SJCRH30 (cell line): ENCODE results near the gene MGA. TPM values are rescaled to one million over a fixed set of nuclear protein-coding genes. Genes with fewer than 3 reads are reported as not detected.

ENCODE experiments used
- DNase-seq, 2 experiments: peaks; one replicate each; pipeline ENCODE4 v3.0.0-alpha.2; 2015 to 2020
- H3K27ac ChIP-seq: fragments of 250-450 bp; sonication (Bioruptor Pico); 2 replicates; pipeline ENCODE4 v1.5.1; 2020; ENCODE audit warnings: mild to moderate bottlenecking, moderate library complexity
- H3K27me3 ChIP-seq: fragments of 250-450 bp; sonication (Bioruptor Pico); 2 replicates; pipeline ENCODE4 v1.5.1; 2020; ENCODE audit warnings: mild to moderate bottlenecking, moderate library complexity
- H3K36me3 ChIP-seq: fragments of 250-450 bp; sonication (Bioruptor Pico); 2 replicates; pipeline ENCODE4 v1.5.1; 2020; ENCODE audit warnings: mild to moderate bottlenecking, moderate library complexity
- H3K4me1 ChIP-seq: fragments of 250-450 bp; sonication (Bioruptor Pico); 2 replicates; pipeline ENCODE4 v1.5.1; 2020; ENCODE audit warnings: mild to moderate bottlenecking, moderate library complexity
- H3K4me3 ChIP-seq: fragments of 250-450 bp; sonication (Bioruptor Pico); 2 replicates; pipeline ENCODE4 v1.5.1; 2020; ENCODE audit warnings: mild to moderate bottlenecking, moderate library complexity
- H3K9me3 ChIP-seq: fragments of 250-450 bp; sonication (Bioruptor Pico); replicated peaks from 2 replicates; pipeline ENCODE4 v1.5.1; 2020; ENCODE audit warnings: mild to moderate bottlenecking, moderate library complexity
- total RNA-seq: library from RNA; depleted of rRNA; stranded (reverse); fragments of >200 nt; shearing (Covaris generic); gene quantifications from 2 replicates; pipeline ENCODE4 v1.2.3, GENCODE V29; 2014

Gene MGA
- total RNA-seq, 1 experiment from 2014 or later, result 83.6 TPM

DNA sequence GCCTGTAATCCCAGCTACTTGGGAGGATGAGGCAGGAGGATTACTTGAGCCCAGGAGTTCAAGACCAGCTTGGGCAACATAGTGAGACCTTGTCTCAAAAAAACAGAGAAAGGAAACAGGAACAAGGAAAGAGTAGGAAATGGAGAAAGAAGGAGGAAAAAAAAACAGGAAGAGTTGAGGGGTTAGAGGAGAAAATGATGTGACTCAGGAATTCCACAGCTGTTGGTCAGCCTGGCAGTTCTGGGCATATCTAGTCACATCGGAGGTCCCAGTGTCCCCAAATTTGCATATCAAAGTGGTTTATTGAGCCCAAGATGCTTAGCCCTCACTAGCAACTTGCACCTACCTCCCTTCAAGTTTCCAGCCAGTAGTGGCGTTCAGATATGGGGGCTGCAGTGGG is 148.9 kb downstream of the MGA start:
- no peaks in the 10 kb centered on the region for H3K27me3 ChIP-seq
- H3K27ac ChIP-seq, result no peak overlapping the region
- no peaks in the 10 kb centered on the region for H3K36me3 ChIP-seq
- H3K4me3 ChIP-seq, result no peak overlapping the region
- H3K4me1 ChIP-seq, result peaks cover 5% of the 10 kb centered on the region; the same call in 1 of the 2 replicates
- H3K9me3 ChIP-seq, result no peaks in the 10 kb centered on the region
- no peak for DNase-seq

DNA sequence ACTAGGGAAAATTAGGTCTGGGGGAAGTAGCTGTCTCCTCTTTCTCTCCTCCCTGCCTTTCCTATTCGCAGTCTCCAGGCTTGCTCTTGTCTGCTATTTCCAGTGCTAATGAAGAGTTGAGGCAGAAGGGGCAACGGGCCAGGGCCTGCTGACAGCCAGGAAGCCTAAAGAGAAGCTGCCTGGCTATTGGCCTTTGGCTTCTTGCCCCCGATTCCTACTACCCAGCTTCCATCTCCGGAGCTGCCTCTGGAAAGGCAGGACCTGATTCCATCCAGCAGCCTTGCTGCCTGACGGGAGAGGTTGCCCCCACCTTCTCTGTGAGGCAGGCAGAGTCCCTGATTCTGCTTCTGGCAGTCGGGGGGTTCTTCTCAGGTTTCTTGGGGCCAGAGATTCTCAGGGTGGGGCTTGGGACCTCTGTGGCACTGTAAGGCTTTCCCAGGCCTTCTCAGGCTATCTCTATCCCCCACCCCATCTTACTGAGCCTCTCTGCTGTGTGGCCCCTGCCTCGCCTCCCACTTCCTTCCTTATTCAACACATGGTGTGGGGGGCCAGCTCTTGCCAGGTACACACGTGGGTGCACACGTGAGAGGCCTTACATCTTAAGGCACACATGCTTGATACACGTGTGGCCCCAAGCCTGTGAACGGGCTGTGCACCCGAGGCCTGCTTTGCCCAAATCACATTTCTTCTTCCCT is 149.5 kb downstream of the MGA start:
- no peaks in the 10 kb centered on the region for H3K36me3 ChIP-seq
- no peak overlapping the region for H3K4me3 ChIP-seq
- H3K27me3 ChIP-seq, result no peaks in the 10 kb centered on the region
- H3K4me1 ChIP-seq, result peaks cover 5% of the 10 kb centered on the region; the same call in 1 of the 2 replicates
- H3K27ac ChIP-seq, result no peak overlapping the region
- H3K9me3 ChIP-seq, result no peaks in the 10 kb centered on the region
- no peak for DNase-seq

DNA sequence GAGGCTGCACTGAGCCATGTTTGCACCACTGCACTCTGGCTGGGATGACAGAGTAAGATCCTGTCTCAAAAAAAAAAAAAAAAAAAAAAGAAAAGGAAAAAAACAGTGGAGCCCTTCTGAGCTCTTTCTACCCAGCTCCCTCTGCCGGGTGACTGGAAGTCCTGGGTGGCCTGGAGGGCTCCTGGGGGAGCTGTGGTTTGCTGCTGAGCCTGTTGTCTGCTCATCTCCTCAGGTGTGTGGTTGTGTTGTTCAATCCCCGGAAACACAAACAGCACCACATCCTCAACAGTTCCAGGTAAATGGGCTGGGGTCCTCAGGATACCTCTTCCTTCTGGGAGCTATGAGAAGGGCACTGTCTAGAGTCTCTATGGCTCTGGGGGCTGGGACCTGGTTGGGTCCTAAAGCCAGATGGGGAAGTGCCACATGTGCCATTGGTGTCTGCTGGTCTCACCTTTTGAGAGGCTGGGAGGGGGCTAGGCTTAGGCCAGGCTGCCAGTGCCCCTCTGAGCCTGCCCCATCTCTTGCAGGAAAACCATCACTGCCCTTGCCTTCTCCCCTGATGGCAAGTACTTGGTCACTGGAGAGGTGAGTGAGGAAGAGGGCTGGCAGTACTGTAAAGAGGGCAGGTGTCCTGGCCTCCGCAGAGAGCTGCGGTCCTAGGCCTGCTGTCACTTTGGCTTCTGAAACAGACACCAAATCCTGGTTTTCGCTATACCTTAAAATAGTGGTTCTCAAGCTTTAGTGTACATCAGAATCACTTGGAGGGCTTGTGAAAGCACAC is 150.6 kb downstream of the MGA start:
- Histone ChIP-seq H3K27ac (no peak overlapping the region), H3K9me3 (no peaks in the 10 kb centered on the region), H3K4me1 (peaks cover 5% of the 10 kb centered on the region; the same call in 1 of the 2 replicates), H3K27me3 (no peaks in the 10 kb centered on the region), H3K4me3 (no peak overlapping the region), H3K36me3 (0 out of 2 replicates have a peak, but pooled peaks cover 1% of the 10 kb centered on the region)
- DNase-seq, result no peak

DNA sequence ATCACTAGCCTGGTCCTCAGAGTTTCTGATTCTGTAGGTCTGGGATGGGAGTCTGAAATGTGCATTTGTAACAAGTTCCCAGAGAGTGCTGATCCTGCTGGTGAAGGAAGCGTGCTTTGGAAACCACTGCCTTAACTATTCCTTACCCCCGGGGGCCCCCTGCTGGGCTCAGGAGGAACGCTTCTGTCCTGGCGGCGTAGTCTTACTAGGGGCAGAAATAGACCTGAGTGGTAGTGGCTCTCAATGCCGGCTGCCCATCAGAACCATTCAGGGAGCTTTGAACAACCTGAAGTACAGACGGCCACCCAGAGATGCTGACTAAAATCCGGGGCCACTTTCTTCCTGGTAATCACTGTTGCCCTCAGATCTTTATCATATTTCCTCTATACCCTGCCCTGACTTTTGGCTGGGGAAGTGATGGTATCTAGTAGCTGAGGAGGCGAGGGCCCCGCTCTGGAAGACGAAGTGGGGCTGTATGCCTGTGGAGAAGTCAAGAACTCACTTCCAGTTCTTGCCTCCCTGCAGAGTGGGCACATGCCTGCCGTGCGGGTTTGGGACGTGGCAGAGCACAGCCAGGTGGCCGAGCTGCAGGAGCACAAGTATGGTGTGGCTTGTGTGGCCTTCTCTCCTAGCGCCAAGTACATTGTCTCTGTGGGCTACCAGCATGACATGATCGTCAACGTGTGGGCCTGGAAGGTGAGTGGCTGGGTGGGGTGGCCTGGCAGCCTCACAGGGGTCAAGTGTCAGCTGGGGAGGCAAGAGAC is 151.4 kb downstream of the MGA start:
- Histone ChIP-seq H3K36me3 (0 out of 2 replicates have a peak, but pooled peaks cover 4% of the 10 kb centered on the region), H3K4me1 (peaks cover 5% of the 10 kb centered on the region; the same call in 1 of the 2 replicates), H3K27ac (no peak overlapping the region), H3K4me3 (no peak overlapping the region), H3K27me3 (no peaks in the 10 kb centered on the region), H3K9me3 (no peaks in the 10 kb centered on the region)
- peak; percentile 81 to 89 for DNase-seq

DNA sequence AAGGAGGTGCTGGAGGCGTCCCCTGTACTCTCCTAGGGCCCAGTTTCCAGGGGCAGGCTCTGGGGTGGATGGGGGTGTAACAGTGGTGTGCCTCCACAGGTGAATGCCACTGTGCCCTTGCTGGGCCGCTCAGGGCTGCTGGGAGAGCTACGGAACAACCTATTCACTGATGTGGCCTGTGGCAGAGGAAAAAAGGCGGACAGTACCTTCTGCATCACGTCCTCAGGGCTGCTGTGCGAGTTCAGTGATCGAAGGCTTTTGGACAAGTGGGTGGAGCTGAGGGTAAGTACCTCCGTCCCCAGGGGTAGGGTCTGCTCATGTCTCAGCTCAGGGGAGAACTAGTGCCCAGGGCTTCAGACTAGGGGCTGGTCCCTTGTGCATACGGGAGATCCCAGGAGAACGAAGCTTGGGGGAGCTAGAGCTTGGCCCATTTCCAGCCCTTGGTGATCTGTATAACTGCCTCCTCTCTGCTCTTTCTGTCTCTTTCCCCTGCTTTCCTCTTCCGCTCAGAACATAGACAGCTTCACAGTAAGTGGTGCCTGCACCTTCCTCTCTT is 152.7 kb downstream of the MGA start:
- H3K4me1 ChIP-seq, result peaks cover 5% of the 10 kb centered on the region; the same call in 1 of the 2 replicates
- no peak overlapping the region for H3K4me3 ChIP-seq
- 0 out of 2 replicates have a peak, but pooled peaks cover 4% of the 10 kb centered on the region for H3K36me3 ChIP-seq
- H3K27me3 ChIP-seq, result no peaks in the 10 kb centered on the region
- no peak overlapping the region for H3K27ac ChIP-seq
- DNase-seq, result no peak
- no peaks in the 10 kb centered on the region for H3K9me3 ChIP-seq

DNA sequence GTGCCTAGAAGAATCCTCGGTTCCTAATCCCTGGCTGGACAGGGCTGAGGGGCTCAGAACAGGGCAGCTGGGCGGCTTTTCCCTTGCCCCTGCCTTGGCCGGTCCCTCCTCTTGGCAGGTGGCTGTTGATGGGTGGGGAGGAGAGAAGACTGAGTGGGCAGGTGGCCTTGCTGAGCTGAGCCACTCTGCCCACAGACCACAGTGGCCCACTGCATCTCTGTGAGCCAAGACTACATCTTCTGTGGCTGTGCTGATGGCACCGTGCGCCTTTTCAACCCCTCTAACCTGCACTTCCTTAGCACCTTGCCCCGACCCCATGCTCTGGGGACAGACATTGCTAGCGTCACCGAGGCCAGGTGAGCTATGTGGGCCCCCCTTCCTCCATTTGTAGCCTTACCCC is 153.2 kb downstream of the MGA start:
- Histone ChIP-seq H3K36me3 (peaks cover 7% of the 10 kb centered on the region), H3K27me3 (no peaks in the 10 kb centered on the region), H3K4me3 (no peak overlapping the region), H3K4me1 (peaks cover 5% of the 10 kb centered on the region; the same call in 1 of the 2 replicates), H3K9me3 (no peaks in the 10 kb centered on the region), H3K27ac (no peak overlapping the region)
- no peak for DNase-seq

DNA sequence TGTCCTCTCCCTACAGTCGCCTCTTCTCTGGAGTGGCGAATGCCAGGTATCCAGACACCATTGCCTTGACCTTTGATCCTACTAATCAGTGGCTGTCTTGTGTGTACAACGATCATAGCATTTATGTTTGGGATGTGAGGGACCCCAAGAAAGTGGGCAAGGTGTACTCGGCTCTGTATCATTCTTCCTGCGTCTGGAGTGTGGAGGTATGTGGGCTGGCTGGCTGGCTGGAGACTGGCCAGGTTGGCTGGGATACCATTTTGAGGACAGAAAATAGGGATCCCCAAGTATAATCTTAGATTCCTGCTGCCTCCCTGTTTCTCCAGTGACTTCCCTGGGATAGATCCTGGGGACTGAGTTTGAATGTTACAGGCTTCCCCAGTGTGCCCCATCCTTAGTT is 154.3 kb downstream of the MGA start:
- Histone ChIP-seq H3K36me3 (peaks cover 12% of the 10 kb centered on the region), H3K27ac (no peak overlapping the region), H3K4me1 (no peaks in the 10 kb centered on the region; the same call in 1 of the 2 replicates), H3K4me3 (no peak overlapping the region), H3K9me3 (no peaks in the 10 kb centered on the region), H3K27me3 (no peaks in the 10 kb centered on the region)
- no peak for DNase-seq

DNA sequence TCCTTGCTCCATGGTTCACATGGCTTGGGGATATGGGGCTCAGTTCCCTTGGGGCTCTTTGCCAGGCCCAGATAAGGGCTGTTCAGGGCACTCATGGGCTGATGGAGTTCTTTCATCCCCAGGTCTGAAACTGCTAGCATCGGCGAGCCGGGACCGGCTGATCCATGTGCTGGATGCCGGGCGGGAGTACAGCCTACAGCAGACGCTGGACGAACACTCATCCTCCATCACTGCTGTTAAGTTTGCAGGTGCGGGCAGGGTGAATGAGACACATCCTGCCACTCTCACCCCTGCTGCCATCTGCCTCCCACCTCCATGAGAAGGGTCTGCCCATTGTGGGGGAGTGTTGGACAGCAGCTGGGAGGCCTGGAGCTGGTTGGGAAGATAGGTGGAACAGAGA is 156.6 kb downstream of the MGA start:
- H3K36me3 ChIP-seq, result peaks cover 12% of the 10 kb centered on the region
- H3K27me3 ChIP-seq, result no peaks in the 10 kb centered on the region
- H3K9me3 ChIP-seq, result no peaks in the 10 kb centered on the region
- no peaks in the 10 kb centered on the region for H3K4me1 ChIP-seq
- H3K27ac ChIP-seq, result no peak overlapping the region
- DNase-seq, result no peak
- no peak overlapping the region for H3K4me3 ChIP-seq

DNA sequence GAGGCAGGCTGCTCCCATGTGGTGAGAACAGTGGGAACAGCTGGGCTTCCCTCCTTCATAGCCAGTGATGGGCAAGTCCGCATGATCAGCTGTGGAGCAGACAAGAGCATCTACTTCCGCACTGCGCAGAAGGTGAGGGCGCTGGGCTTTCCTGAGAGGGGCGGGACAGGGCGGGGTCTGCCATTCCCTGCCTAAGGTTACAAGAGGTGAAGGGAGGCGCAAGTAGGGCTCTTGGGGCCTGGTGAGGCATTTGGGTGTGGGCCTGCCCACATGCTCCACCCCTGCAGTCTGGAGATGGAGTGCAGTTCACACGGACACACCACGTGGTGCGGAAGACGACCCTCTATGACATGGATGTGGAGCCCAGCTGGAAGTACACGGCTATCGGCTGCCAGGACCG is 157.1 kb downstream of the MGA start:
- H3K4me3 ChIP-seq, result no peak overlapping the region
- DNase-seq, result no peak
- no peaks in the 10 kb centered on the region for H3K4me1 ChIP-seq
- H3K27me3 ChIP-seq, result no peaks in the 10 kb centered on the region
- H3K9me3 ChIP-seq, result no peaks in the 10 kb centered on the region
- peaks cover 12% of the 10 kb centered on the region for H3K36me3 ChIP-seq
- no peak overlapping the region for H3K27ac ChIP-seq

DNA sequence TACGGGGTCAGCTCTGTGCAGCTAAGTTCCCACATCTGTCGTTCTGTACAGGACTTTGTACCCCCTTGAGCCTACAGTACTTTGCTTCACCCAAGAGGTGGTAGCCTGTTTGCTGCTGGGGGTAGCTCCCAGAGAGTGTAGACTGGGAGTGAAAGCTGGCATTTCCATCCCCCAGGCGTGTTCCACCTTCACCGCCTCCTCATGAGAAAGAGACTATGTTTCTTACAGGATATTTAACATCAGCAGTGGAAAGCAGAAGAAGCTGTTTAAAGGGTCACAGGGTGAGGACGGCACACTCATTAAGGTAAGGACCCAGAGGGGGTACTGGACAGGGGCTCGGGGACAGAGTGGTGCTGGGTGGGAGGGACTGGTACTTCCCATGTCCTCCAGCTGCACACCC is 157.6 kb downstream of the MGA start:
- H3K27me3 ChIP-seq, result no peaks in the 10 kb centered on the region
- H3K27ac ChIP-seq, result no peak overlapping the region
- H3K36me3 ChIP-seq, result peaks cover 12% of the 10 kb centered on the region
- H3K9me3 ChIP-seq, result no peaks in the 10 kb centered on the region
- H3K4me1 ChIP-seq, result no peaks in the 10 kb centered on the region
- no peak for DNase-seq
- H3K4me3 ChIP-seq, result no peak overlapping the region

DNA sequence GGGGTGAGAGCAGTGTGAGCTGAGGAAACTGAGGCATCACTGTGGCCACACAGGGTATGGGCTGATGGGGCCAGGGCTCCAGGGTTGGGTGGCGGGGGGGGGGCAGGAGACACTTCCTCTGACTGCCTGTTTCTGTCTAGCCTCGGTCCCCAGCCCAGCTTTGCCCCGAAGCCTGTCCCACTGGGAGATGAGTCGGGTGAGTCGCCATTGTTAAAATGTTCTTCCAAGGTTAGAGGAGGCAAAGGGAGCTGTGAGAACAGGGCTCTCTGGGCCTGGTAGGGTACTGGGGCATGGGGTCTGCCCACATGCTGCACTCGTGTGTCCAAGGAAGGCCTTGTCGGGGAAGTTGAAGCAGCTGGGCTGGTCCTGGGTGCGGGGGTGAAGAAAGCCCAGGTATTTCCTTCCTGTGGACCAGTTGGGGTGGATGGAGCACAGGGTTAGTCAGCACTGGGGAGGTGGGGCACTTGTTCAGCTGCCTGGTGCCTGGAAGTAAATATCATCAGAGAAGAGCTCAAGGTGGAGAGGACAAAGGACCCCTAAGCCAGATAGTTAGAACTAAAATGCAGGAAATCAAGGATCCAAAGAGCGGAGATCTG is 159.3 kb downstream of the MGA start:
- Histone ChIP-seq H3K4me1 (no peaks in the 10 kb centered on the region), H3K27me3 (no peaks in the 10 kb centered on the region), H3K27ac (no peak overlapping the region), H3K9me3 (no peaks in the 10 kb centered on the region), H3K36me3 (peaks cover 12% of the 10 kb centered on the region), H3K4me3 (no peak overlapping the region)
- no peak for DNase-seq

DNA sequence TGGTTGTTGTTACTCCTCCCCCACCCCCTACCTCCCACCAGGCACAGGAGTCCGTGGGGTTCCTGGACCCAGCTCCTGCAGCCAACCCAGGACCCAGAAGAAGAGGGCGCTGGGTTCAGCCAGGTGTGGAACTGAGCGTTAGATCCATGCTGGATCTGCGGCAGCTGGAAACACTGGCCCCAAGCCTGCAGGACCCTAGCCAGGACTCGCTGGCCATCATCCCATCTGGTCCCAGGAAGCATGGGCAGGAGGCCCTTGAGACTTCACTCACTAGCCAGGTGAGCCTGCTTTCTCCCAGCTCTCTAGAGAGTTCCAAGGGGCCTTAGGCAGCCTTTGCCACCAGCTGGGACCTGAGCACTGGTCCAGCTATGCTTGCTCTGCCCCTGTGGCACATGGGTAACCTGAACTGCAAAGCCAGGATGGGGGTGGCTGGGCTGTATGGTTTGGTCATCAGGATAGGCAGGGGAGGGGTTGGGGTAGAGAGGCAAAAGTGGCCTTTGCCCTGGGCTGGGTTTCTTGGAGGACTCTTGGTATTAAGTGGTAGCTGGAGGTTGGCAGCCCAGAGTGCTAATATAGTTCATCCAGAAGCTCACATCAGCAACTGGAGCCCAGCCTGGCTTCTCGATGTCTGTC is 160.7 kb downstream of the MGA start:
- H3K36me3 ChIP-seq, result peaks cover 10% of the 10 kb centered on the region

DNA sequence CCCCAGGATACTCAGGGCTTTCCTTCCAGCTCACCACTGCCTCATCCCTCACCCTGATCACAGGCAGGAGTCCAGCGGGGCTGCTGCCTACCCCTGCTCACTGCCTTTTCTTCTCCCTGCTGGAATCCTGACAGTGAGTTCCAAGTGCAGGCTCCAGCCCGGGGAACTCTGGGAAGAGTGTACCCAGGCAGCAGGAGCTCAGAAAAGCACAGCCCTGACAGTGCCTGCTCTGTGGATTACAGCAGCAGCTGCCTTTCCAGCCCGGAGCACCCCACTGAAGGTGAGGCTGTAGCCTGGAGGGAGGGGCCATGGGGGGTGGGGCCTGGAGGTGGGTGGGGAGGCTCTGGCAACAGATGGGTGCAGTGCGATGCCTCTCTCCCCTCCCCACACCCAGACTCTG is 161.6 kb downstream of the MGA start:
- no peaks in the 10 kb centered on the region for H3K4me1 ChIP-seq
- H3K4me3 ChIP-seq, result no peak overlapping the region
- peak; percentile 20 to 36 for DNase-seq
- peaks cover 8% of the 10 kb centered on the region for H3K36me3 ChIP-seq
- no peaks in the 10 kb centered on the region for H3K27me3 ChIP-seq
- no peaks in the 10 kb centered on the region for H3K9me3 ChIP-seq
- no peak overlapping the region for H3K27ac ChIP-seq

More for the DNA sequence above, 160.7 kb downstream of the MGA start:
- no peaks in the 10 kb centered on the region for H3K27me3 ChIP-seq
- no peak for DNase-seq
- H3K4me3 ChIP-seq, result no peak overlapping the region
- H3K27ac ChIP-seq, result no peak overlapping the region
- no peaks in the 10 kb centered on the region for H3K4me1 ChIP-seq
- H3K9me3 ChIP-seq, result no peaks in the 10 kb centered on the region

DNA sequence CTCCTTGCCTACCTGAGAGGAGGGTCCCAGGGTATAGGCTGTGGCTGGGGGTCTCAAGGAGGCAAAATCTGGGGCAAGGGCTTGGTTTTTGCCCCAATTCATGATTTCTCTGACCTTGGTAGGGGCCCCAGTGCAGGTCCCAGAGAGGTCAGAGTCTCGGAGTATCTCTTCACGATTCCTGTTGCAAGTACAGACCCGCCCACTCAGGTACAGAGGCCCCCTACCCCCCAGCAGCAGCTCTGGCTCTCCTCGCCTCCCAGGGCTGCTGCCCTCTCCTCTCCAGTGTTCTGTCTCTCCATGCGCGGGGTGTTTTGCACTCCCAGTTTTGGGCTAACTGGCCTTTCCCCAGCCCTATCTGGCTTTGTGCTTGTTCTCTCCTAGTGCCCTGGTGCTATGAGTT is 162.3 kb downstream of the MGA start:
- no peaks in the 10 kb centered on the region for H3K9me3 ChIP-seq
- H3K36me3 ChIP-seq, result peaks cover 8% of the 10 kb centered on the region
- H3K27ac ChIP-seq, result no peak overlapping the region
- no peak for DNase-seq
- H3K4me3 ChIP-seq, result no peak overlapping the region
- no peaks in the 10 kb centered on the region for H3K27me3 ChIP-seq
- no peaks in the 10 kb centered on the region for H3K4me1 ChIP-seq
